ENCODE data around the gene RAG1.

RAG1 gene

DNA sequence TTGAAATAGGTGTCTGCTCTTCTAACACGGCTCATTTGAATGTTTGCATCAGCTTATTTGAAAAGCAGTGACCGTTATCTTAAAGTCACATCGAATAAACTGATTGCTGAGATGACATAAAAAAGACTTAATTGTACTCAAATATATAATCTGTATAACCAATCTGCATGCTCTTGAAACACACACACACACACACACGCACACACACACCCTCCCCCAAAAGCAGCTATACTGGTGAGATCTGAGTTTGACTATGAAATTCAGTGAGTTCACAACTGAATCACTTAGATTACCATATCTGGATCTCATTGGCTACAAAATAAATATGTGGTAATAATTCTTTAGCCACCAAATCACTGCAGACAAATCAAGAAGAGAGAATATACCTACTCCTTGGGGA lies 22.7 kb downstream of the RAG1 start:
- DNase-seq (ENCODE audit: low spot score): no peak

DNA sequence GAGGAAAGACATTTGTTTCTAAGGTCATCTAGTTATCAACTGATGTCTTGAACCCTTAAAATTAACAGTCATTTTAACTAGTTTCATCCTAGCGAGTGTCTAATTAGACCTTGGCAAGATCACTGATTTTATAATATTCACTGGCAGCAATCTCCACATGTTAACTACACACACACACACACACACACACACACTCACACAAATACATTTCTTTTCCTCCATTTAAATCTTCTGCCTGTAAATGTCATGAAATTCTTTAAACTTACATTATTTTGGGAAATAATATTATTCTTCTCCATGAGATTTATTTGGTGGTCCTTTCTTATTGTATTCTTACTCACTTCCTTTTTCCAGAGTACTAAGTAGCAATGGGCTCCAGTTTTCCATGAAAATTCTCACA lies 23.6 kb downstream of the RAG1 start:
- DNase-seq (ENCODE audit: low spot score): no peak

- peak; percentile 91 for DNase-seq (ENCODE audit: low spot score)
Observed at GRCh38 chr11:36594316-36594989, 26.6 kb downstream of the RAG1 start, which contains the start of gene IFTAP. TSS of gene IFTAP (plus strand) at chr11:36594502. CDS start at chr11:36610104, 15,602 bp downstream.

DNA sequence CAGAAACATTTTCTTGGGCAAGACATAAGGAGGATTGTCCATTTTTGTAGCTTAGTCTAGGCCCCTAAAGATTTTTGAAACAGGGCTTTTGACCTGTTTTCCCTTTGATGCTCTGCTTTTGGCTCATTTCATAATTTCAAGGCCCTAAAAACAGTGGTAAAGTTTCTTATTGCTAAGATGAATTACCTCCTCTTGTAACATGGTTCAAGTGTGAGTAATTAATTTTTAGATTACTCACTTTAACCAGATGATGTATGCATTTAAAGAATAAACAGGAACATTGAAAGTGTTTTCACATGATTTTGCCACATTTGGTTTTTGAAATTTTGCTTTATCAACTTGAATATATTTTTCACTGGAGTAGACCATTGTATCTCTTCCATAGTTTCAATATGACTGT lies 29.1 kb downstream of the RAG1 start:
- DNase-seq (ENCODE audit: low spot score): no peak

GRCh38 chr11:36598051-36598450 lies 30.2 kb downstream of the RAG1 start, which contains the start of gene RAG2:
TSS of gene RAG2 (minus strand) at chr11:36598236. CDS start at chr11:36594168, 4,068 bp downstream.
- DNase-seq (ENCODE audit: low spot score): no peak

DNA sequence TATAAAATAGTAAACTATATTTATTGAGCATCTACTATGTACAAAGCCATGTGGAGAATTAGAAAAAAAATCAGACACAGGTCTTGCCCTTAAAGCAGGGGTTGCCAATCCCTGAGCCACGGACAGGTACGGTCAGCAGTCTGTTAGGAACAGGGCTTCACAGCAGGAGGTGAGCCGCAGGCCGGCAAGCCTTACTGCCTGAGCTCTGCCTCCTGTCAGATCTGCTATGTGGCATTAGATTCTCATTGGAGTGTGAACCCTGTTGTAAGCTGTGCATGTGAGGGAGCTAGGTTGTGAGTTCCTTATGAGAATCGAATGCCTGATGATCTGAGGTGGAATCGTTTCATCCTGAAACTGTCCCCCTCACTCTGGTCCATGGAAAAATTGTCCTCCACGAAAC lies 32.4 kb downstream of the RAG1 start:
- no peak for DNase-seq (ENCODE audit: low spot score)

DNA sequence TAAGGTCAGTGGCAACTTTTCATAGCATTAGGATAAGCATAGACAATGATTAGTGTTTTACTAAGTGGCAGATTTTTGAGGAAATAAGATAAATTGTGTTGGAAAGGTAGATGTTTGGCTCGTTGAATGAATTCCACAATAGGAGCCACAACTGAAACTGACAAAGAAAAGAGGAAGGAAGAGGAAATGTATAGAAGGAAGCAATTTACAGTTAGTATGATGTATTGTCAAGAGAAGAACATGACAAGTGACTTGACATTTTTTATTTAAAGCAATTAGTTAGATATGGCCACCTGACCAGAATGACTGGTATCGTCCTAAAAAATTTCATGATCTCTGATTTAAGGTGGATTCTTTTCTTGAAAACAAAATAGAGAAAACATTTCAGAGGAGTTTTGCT lies 33.3 kb downstream of the RAG1 start:
- DNase-seq (ENCODE audit: low spot score): no peak

- DNase-seq (ENCODE audit: low spot score): no peak
Observed at GRCh38 chr11:36602135-36602534, 34.3 kb downstream of the RAG1 start.

GRCh38 chr11:36605221-36606216 lies 37.7 kb downstream of the RAG1 start:
- no peak for DNase-seq (ENCODE audit: low spot score)

GRCh38 chr11:36608491-36609199 lies 40.8 kb downstream of the RAG1 start:
- DNase-seq (ENCODE audit: low spot score): no peak

DNA sequence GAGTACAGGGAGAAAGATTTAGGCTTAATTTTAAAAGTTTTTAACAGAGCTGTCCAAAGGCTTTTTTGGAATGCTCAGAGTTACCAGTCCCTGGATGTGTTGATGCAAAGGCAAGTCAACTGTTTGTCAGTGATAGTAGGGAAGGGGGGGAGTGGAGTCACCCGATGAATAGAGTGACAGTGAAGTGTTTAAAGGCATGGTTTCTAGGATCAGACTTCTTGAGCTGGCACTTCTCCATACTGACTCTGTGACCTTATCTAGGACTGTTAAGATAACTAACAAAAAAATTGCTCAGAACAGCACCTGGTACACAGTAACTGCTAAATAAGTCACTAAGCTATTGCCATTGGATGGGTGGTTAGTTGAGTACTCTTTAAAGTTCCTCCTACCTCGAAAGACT lies 41.6 kb downstream of the RAG1 start:
- DNase-seq (ENCODE audit: low spot score): no peak

DNA sequence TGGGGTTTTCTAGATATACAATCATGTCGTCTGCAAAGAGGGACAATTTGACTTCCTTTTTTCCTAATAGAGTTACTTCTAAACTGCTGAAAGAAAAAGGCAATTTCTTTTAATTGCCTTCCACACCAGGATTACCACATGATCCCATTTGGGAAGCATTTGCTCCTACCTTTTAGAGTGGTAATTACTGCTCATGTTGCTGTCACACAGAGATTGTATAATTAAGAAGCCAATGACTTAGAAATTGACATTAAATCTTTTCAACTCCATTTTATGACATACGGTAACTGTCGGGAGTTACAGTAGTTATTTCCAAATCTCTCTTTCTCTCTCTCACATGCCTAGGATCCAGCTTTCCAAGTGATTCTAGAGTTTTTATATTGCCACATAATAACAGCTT lies 48.0 kb downstream of the RAG1 start:
- DNase-seq (ENCODE audit: low spot score): no peak

DNA sequence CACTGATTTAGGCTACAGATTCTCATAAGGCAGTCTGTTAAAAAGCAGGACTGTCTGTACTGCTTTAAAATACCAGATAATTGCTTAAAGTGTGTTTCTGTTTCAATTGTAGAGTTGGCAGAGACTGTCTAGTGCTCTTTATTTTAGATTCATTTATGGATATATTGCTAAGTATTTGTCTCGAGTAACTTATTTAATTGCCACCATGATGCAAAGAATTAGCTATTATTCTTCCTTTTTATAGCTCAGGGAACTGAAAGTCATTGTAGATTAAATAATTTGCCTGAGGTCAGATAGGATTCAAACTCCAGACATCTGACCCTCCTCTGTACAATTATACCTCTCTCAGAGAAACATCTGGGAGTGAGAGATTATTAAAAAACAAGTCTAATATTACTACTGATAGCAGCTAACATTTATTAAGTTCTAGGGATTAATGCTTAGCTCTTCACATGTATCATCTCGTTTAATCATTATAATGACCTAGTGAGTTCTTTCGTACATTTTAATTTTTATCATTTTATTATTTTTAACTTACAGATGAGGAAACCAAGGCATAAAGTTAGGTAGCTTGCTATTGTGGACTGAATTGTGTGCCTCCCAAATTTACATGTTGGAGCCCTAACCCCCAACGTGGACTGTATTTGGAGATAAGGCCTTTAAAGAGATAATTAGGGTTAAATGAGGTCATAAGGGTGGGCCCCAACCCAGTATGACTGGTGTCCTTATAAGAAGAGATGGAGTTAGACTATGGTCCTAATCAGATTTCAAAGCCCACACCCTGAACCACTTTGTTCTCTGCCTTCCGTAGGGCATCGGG lies 49.9 kb downstream of the RAG1 start:
- DNase-seq (ENCODE audit: low spot score): no peak

DNA sequence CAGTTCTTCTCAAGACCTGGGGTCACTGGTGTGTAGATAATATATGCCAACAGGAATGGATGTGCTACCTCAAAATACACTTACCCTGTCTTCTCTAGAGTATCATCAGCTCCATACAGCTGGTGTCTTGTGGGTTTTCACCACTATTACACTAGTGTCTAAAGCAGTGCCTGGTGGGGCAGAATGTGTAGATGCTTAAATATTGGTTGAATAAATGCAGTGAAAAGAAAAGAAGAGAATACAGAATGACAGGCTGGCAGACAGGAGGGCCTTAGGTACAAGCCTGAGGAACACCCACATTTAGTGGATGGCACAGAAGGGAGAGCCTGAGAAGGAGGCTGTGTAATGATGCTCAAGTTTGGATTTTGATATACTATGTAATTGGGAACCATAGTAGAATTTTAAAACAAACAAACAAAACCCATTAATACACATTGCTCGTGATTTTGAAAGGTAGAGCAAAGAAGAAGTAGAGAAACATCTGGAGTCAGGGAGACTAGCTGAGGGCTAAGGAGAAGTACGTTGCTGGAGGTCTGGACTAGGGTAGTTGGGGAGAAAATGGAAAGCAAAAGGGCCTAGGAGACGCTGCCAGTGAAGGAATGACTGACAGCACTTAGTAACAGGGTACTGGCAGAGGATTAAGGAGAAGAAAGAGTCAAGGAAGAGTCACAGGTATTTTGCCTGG lies 50.7 kb downstream of the RAG1 start:
- no peak for DNase-seq (ENCODE audit: low spot score)

GRCh38 chr11:36619502-36619901 lies 51.7 kb downstream of the RAG1 start:
- DNase-seq (ENCODE audit: low spot score): no peak

- no peak for DNase-seq (ENCODE audit: low spot score)
Observed at GRCh38 chr11:36620246-36620645, 52.4 kb downstream of the RAG1 start.

DNA sequence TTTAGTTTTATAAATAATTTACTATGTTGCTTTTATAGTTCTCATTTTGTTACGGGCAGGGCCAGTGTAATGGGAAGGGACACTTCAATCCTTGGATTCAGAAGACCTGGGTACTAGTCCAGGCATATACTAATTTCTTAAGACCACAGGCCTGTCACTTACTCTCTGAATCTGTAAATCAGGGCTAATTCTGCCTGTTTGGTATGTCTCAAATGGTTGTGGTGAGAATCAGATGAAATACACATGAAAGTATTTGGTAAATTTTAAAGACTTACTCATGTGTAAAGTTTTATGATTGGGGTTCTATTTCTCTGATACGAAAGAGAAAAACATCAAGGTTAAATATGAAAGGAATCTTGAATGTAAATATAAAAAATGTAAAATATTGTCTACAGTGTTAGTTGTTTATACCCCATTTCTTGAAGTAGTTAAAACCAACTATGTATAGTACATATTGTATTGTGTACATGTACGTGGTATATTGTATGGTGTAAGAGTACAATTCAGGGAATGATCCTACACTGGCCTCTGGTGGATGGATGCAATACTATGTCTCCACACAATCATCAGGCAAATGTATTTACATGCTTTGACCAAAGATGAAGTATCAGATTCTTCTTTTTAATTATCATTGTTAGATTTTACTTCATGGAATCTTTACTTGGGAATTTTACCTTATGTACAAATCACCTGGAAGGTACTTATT lies 54.8 kb downstream of the RAG1 start:
- peak; percentile 9 for DNase-seq (ENCODE audit: low spot score)

- no peak for DNase-seq (ENCODE audit: low spot score)
Observed at GRCh38 chr11:36623494-36623893, 55.7 kb downstream of the RAG1 start.

DNA sequence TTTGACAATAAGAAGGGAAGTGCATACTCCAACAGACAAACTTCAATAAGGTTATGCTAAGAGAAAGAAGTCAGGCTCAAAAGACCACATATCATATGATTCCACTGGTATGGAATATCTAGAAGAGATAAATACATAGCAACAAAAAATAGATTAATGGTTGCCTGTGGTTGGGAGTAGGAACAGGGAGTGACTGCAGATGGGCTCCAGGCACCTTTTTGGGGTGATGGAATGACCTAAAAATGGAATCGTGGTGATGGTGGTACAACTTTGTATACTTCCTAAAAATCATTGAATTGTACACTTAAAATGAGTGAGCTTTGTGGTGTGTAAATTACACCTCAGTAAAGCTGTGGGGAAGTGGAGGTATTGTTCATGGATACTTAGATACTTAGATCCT lies 59.2 kb downstream of the RAG1 start:
- DNase-seq (ENCODE audit: low spot score): no peak

- DNase-seq (ENCODE audit: low spot score): no peak
Observed at GRCh38 chr11:36627471-36627870, 59.7 kb downstream of the RAG1 start.
